ENCODE results near the gene CAPN5. TPM values are rescaled to one million over a fixed set of nuclear protein-coding genes. Genes with fewer than 3 reads are reported as not detected.

CAPN5 gene
- polyA plus RNA-seq, 3 donors: 0.28 to 0.83 (median 0.62) TPM

GRCh38 chr11:77102246-77103210 is 35.8 kb downstream of the CAPN5 start, which contains the start of gene OMP:
TSS of gene OMP (plus strand) at chr11:77102840. CDS start at chr11:77102840, 0 bp downstream.
- no peaks in the 10 kb centered on the region for H4K20me1 ChIP-seq (ENCODE audit: insufficient read depth, low read length)
- H3K36me3 ChIP-seq (replicated peaks in 1 of 2; ENCODE audit: control insufficient read depth in 1 of 2, insufficient read depth in 2 of 2, low read length in 2 of 2): no peaks in the 10 kb centered on the region
- TF ChIP-seq, protein P1, sequence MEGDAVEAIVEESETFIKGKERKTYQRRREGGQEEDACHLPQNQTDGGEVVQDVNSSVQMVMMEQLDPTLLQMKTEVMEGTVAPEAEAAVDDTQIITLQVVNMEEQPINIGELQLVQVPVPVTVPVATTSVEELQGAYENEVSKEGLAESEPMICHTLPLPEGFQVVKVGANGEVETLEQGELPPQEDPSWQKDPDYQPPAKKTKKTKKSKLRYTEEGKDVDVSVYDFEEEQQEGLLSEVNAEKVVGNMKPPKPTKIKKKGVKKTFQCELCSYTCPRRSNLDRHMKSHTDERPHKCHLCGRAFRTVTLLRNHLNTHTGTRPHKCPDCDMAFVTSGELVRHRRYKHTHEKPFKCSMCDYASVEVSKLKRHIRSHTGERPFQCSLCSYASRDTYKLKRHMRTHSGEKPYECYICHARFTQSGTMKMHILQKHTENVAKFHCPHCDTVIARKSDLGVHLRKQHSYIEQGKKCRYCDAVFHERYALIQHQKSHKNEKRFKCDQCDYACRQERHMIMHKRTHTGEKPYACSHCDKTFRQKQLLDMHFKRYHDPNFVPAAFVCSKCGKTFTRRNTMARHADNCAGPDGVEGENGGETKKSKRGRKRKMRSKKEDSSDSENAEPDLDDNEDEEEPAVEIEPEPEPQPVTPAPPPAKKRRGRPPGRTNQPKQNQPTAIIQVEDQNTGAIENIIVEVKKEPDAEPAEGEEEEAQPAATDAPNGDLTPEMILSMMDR (IDR thresholded peaks at IDR 0.05): no peak
- no peaks in the 10 kb centered on the region for H3K9me3 ChIP-seq (replicated peaks in 1 of 2; ENCODE audit: control insufficient read depth in 1 of 2, insufficient read depth in 1 of 2, low read length in 2 of 2)
- 95% methylated on average over 27 of the region's 37 CpGs for WGBS (ENCODE audit: insufficient coverage)
- no peak within 1 kb of the TSS for H3K27ac ChIP-seq (ENCODE audit: low read depth in 1 of 2, low read length in 2 of 2)
- no peaks in the 10 kb centered on the region for H3K4me1 ChIP-seq (ENCODE audit: control insufficient read depth in 1 of 2, insufficient read depth in 2 of 2, low read length in 2 of 2)
- no peak for DNase-seq
- no peaks in the 10 kb centered on the region for H3K36me3 Mint-ChIP-seq
- no peak within 1 kb of the TSS for H3K4me2 ChIP-seq (replicated peaks; ENCODE audit: extremely low read depth, low read length, poor library complexity, severe bottlenecking)
- peaks cover 6% of the 10 kb centered on the region for H3K4me1 Mint-ChIP-seq
- no peak within 1 kb of the TSS for H3K4me3 Mint-ChIP-seq
- no peak within 1 kb of the TSS for H3K27ac Mint-ChIP-seq
- H3K79me2 ChIP-seq (ENCODE audit: insufficient read depth, low read length): no peaks in the 10 kb centered on the region
- H3K27me3 Mint-ChIP-seq (ENCODE audit: low read depth in 3 of 3): peaks cover 1 to 6% (median 4%) of the 10 kb centered on the region in 3 donors
- no peaks in the 10 kb centered on the region for H3K27me3 ChIP-seq (ENCODE audit: control insufficient read depth in 2 of 2, insufficient read depth in 2 of 2, low read length in 2 of 2)
- H3K9me3 Mint-ChIP-seq: peaks cover 0 to 7% (median 0%) of the 10 kb centered on the region in 7 donors
- no peak within 1 kb of the TSS for H2AFZ ChIP-seq (ENCODE audit: insufficient read depth, low read depth, low read length, poor library complexity, severe bottlenecking)
- intact Hi-C loops (cut with micrococcal nuclease): no loop called here
- H3K4me3 ChIP-seq (replicated peaks in 1 of 3; ENCODE audit: low read depth in 2 of 3, low read length in 3 of 3): no peak within 1 kb of the TSS
- no peak within 1 kb of the TSS for H3K9ac ChIP-seq (ENCODE audit: insufficient read depth, low read length, poor library complexity, severe bottlenecking)

DNA sequence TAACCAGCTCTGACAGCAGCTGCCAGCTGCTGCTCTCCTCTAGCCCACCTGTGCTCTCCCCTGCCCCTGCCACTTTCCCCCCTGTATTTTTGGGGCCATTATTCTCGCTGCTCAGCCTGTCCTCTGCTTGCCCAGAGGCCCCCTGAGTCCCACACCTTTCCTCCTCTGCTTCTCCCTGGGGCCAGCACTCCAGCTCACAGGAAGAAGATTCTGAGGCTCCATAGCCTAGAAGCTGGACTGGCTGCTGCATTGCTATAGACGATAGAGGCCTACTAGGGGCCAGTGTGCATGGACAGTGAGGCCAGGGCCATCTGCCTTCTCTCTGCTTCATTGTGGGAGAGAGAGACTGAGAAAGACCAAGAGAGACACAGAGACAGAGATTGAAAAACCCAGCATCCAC is 36.5 kb downstream of the CAPN5 start:
- H3K27ac Mint-ChIP-seq: no peak overlapping the region
- 100% methylated on average over 2 of the region's 2 CpGs for WGBS (ENCODE audit: insufficient coverage)
- TF ChIP-seq, protein P1 (IDR thresholded peaks at IDR 0.05): no peak

More for the DNA sequence above, 36.5 kb downstream of the CAPN5 start:
- no peaks in the 10 kb centered on the region for H3K36me3 ChIP-seq (replicated peaks in 1 of 2; ENCODE audit: control insufficient read depth in 1 of 2, insufficient read depth in 2 of 2, low read length in 2 of 2)
- DNase-seq: no peak
- no peaks in the 10 kb centered on the region for H3K9me3 ChIP-seq (replicated peaks in 1 of 2; ENCODE audit: control insufficient read depth in 1 of 2, insufficient read depth in 1 of 2, low read length in 2 of 2)
- H3K79me2 ChIP-seq (ENCODE audit: insufficient read depth, low read length): no peaks in the 10 kb centered on the region
- H3K27me3 ChIP-seq (ENCODE audit: control insufficient read depth in 2 of 2, insufficient read depth in 2 of 2, low read length in 2 of 2): no peaks in the 10 kb centered on the region
- intact Hi-C loops (cut with micrococcal nuclease): no loop called here
- Mint-ChIP-seq H3K27me3 (ENCODE audit: low read depth in 3 of 3) (peaks cover 1 to 7% (median 4%) of the 10 kb centered on the region in 3 donors), H3K36me3 (no peaks in the 10 kb centered on the region), H3K9me3 (peaks cover 0 to 7% (median 0%) of the 10 kb centered on the region in 7 donors), H3K4me1 (peaks cover 6% of the 10 kb centered on the region), H3K4me3 (no peak overlapping the region)
- H3K4me1 ChIP-seq (ENCODE audit: control insufficient read depth in 1 of 2, insufficient read depth in 2 of 2, low read length in 2 of 2): no peaks in the 10 kb centered on the region
- H3K4me2 ChIP-seq (replicated peaks; ENCODE audit: extremely low read depth, low read length, poor library complexity, severe bottlenecking): no peak overlapping the region
- H3K27ac ChIP-seq (ENCODE audit: low read depth in 1 of 2, low read length in 2 of 2): no peak overlapping the region
- no peaks in the 10 kb centered on the region for H4K20me1 ChIP-seq (ENCODE audit: insufficient read depth, low read length)
- H3K4me3 ChIP-seq (replicated peaks in 1 of 3; ENCODE audit: low read depth in 2 of 3, low read length in 3 of 3): no peak overlapping the region
- no peak overlapping the region for H2AFZ ChIP-seq (ENCODE audit: insufficient read depth, low read depth, low read length, poor library complexity, severe bottlenecking)
- no peak overlapping the region for H3K9ac ChIP-seq (ENCODE audit: insufficient read depth, low read length, poor library complexity, severe bottlenecking)
